ENCODE results near the gene SPIC. TPM values are rescaled to one million over a fixed set of nuclear protein-coding genes. Genes with fewer than 3 reads are reported as not detected.
A peak's percentile ranks its signal among the peaks of the same experiment; 100 is the strongest.
"Not testable (repeated sequence)": the region's sequence is repeated elsewhere in the genome, so short reads cannot be mapped to it uniquely, and the experiment has no call there.

SPIC gene
- not detected for polyA plus RNA-seq (ENCODE audit: low read depth in 6 of 6)

DNA sequence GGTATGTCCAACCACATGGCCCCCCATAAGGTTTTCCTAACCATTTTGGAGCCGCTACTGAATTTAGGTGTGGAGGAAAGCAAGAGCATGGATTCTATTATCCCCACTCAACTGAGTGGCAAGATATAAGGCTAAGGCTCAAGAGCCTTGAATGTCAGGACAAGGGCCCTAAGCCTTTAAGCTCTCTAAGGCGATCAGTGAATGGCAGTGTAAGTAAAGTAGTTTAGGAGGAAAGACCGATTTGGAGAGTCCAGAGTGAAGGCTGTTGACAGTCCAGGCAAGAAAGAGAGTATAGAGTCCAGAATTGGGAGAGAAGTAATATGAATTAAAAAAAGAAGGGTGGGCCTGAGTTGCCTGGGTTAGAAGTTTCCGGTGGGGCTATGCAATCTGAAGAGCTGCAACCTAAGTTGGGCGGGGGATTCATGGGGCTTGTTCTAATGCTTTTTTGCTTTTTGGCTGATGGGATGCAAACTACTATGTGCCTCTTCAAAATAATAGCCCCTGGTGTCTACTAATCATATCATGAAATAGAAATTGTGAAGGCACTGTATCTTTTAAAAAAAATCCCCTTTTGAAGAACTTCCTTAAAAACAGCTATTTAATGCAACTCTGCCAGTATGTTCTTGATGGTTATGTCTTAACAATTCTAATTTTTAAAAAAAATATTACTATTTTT, at the start of gene SPIC:
Gene SPIC, plus strand, starts transcription at position 626 of the 676 bp plus-strand sequence. CDS start 1,569 bp downstream, outside the sequence.
- Mint-ChIP-seq H3K4me1 (peaks cover 0 to 6% (median 0%) of the 10 kb centered on the region in 3 donors), H3K27me3 (peaks cover 2 to 5% (median 5%) of the 10 kb centered on the region in 3 donors), H3K36me3 (no peaks in the 10 kb centered on the region), H3K9me3 (no peaks in the 10 kb centered on the region), H3K27ac (peak within 1 kb of the TSS in 2 of 6 donors; percentile 13 to 24), H3K4me3 (no peak within 1 kb of the TSS)
- DNase-seq, result no peak
- ATAC-seq (ENCODE audit: low read depth in 2 of 2), result peak; percentile 20 to 30

DNA sequence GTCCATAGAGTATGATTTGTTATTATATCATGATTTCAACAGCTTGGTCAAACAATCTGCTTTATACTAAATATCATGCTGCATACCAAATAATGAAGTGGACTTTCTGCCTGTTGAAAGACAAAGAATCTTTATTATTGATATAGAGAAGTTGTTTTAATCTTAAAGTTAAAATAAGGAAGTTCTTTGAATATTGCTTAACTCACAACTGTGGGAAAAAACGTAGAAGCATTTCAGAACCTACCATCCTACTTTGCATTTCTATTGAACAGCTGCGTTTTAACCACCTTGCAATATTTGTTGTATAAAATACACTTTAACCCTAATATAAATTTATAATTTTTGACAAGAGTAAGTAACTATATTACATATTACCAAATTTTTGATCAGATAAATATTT, 44.7 kb upstream of the SPIC start:
- ATAC-seq (ENCODE audit: low read depth in 2 of 2) (no peak), DNase-seq (no peak)
- H3K27ac Mint-ChIP-seq, result no peak overlapping the region
- H3K4me1 Mint-ChIP-seq, result no peaks in the 10 kb centered on the region
- peaks cover 0 to 11% (median 5%) of the 10 kb centered on the region in 3 donors for H3K27me3 Mint-ChIP-seq
- no peaks in the 10 kb centered on the region for H3K36me3 Mint-ChIP-seq
- H3K4me3 Mint-ChIP-seq, result no peak overlapping the region
- H3K9me3 Mint-ChIP-seq, result no peaks in the 10 kb centered on the region

DNA sequence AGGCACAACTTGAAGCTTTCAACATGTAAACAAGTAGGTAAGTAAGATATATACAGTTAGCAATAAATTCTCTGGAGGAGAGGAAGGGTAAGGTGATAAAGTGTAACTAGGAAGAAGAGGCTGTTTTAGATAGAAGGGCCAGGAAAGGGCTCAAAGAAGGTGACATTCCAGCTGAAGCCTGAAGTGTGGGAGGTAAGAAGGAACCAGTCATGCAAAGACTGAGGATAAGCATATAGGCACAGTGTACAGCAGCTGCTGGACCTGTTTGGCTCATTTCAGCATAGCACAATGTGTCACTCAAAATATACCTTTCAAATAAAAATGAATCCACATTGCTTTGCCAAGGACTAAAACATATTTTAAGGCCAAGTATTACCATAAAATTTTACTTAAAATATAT, 39.0 kb upstream of the SPIC start:
- Mint-ChIP-seq H3K27ac (no peak overlapping the region), H3K4me1 (no peaks in the 10 kb centered on the region), H3K9me3 (peaks cover 0 to 2% (median 0%) of the 10 kb centered on the region in 7 donors), H3K27me3 (peaks cover 0 to 14% (median 5%) of the 10 kb centered on the region in 3 donors), H3K4me3 (no peak overlapping the region), H3K36me3 (no peaks in the 10 kb centered on the region)
- ATAC-seq (ENCODE audit: low read depth in 2 of 2), result no peak
- no peak for DNase-seq

DNA sequence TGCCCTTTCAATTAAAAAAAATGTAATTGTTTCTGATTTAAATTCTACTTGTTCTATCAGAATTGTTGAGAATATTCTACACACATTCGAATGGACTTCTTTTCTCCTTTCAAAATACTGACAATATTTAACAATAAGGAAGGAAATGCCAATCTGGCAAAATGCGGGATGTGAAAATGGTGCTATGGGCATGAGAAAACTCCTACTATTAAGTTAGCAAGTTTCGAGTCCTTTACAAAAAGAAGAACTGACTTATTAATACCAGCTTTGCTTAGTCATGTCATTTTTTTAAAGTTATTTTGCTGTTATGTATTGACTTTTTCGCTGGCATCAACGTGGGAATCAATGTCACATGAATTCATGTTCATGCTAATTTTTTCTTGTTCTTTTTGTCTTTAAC, 35.9 kb upstream of the SPIC start:
- Mint-ChIP-seq H3K36me3 (no peaks in the 10 kb centered on the region), H3K4me1 (no peaks in the 10 kb centered on the region), H3K27ac (no peak overlapping the region), H3K4me3 (no peak overlapping the region), H3K27me3 (peaks cover 5 to 10% (median 7%) of the 10 kb centered on the region in 3 donors), H3K9me3 (peaks cover 0 to 2% (median 0%) of the 10 kb centered on the region in 7 donors)
- DNase-seq, result no peak
- ATAC-seq (ENCODE audit: low read depth in 2 of 2), result no peak

DNA sequence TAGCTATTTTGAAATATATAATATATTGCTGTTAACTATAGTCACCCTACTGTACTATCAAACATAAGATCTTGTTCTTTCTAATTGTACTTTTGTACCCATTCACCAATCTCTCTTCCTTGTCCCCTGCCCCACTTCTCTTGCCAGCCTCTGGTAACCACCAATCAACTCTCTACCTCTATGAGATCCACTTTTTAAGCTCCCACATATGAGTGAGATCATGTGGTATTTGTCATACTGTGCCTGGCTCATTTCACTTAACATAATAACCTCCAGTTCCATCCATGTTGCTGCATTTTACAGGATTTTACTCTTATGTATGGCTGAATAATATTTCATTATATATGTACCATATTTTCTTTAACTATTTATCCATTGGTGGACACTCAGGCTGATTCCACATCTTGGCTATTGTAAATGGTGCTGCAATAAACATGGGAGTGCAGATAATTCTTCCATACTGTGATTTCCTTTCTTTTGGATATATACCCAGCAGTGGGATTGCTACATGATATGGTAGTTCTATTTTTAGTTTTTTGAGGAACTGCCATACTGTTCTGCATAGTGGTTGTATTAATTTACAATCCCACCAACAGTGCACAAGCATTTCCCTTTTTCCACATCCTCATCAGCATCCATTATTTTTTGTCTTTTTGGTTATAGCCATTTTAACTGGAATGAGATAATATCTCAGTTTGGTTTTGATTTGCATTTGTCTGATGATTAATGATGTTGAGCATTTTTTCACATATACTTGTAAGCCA, 33.5 kb upstream of the SPIC start:
- no peaks in the 10 kb centered on the region for H3K9me3 Mint-ChIP-seq
- no peaks in the 10 kb centered on the region for H3K4me1 Mint-ChIP-seq
- H3K4me3 Mint-ChIP-seq, result no peak overlapping the region
- peaks cover 3 to 7% (median 5%) of the 10 kb centered on the region in 3 donors for H3K27me3 Mint-ChIP-seq
- H3K36me3 Mint-ChIP-seq, result no peaks in the 10 kb centered on the region
- peak overlapping the region in 1 of 6 donors; percentile 1 for H3K27ac Mint-ChIP-seq
- DNase-seq (no peak), ATAC-seq (ENCODE audit: low read depth in 2 of 2) (no peak)

DNA sequence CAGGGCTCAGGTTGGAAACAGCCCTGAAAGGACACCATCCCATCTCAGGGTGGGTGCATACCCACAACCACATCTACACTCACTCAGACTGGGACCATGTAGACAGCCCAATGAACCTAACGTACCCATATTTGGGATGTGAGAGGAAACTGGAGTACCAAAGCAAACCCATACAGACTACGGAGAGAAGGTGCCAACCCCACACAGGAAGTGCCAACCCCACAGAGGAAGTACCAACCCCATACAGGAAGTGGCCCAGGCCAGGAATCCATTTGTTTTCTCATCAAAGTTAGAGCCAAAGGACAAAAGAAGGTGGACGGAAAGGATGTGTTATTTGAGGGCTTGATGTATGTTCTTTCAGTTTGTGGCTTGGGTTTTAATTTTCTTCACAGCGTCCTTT, 19.5 kb upstream of the SPIC start:
- ATAC-seq (ENCODE audit: low read depth in 2 of 2), result peak in 1 of 2 donors; percentile 30
- Mint-ChIP-seq H3K4me1 (peaks cover 4 to 9% (median 7%) of the 10 kb centered on the region in 3 donors), H3K36me3 (peaks cover 0 to 13% of the 10 kb centered on the region in 2 donors), H3K27ac (peak overlapping the region in 1 of 6 donors; percentile 78), H3K4me3 (peak overlapping the region in 2 of 8 donors; percentile 4 to 16), H3K9me3 (peaks cover 0 to 10% (median 7%) of the 10 kb centered on the region in 7 donors), H3K27me3 (no peaks in the 10 kb centered on the region)
- DNase-seq, result no peak

DNA sequence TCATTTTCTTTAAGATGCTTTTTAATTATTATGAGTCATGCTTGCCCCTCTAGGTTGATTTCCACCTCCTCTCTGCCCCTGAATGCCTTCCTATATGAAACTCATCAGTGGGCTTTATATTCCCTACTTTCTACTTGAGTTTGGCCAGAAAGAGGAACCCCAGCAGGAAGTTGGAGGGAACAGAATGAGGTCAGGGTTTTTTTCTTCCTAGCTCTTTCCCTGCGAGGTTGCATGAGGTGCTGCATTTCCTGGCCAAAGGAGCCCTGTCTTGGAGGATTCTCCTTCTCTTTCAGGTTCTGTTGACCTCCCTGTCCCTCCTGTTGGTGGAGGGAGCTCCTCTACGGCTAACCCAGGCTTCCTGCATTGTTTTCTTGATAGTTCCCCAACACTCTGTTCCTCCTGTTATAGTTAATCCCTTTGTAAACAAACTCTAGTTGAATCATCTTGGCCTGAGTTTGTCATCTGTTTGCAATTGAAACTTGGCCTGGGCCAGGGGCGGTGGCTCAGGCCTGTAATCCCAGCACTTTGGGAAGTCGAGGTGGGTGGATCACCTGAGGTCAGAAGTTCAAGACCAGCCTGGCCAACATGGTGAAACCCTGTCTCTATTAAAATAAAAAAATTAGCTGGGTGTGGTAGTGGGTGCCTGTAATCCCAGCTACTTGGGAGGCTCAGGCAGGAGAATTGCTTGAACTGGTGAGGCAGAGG, 15.3 kb upstream of the SPIC start:
- Mint-ChIP-seq H3K36me3 (peaks cover 0 to 13% of the 10 kb centered on the region in 2 donors), H3K27ac (no peak overlapping the region), H3K9me3 (peaks cover 0 to 10% (median 8%) of the 10 kb centered on the region in 7 donors), H3K27me3 (peaks cover 1 to 6% (median 3%) of the 10 kb centered on the region in 3 donors), H3K4me1 (peaks cover 4 to 9% (median 7%) of the 10 kb centered on the region in 3 donors), H3K4me3 (no peak overlapping the region)
- DNase-seq, result no peak
- ATAC-seq (ENCODE audit: low read depth in 2 of 2), result no peak

DNA sequence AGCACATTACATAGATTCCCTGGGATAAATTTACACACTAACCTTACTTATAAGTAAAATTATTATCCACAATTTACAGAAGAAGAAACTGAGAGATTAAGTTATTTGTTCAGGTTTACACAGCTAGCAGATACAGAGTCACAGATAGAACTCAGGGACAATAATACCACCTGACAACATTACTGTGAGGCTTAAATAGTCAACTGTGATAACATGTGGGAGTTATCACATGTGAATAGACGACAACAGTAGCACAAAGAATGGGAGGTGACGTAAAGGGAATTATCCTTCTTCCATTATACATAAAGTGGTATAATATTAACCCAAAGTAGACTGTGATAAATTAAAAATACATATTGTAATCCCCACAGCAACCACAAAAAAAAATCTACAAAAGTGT, 6.2 kb upstream of the SPIC start:
- Mint-ChIP-seq H3K9me3 (peaks cover 0 to 4% (median 0%) of the 10 kb centered on the region in 7 donors), H3K27ac (no peak overlapping the region), H3K27me3 (peaks cover 5 to 15% (median 10%) of the 10 kb centered on the region in 3 donors), H3K4me1 (no peaks in the 10 kb centered on the region), H3K36me3 (no peaks in the 10 kb centered on the region), H3K4me3 (no peak overlapping the region)
- DNase-seq (no peak), ATAC-seq (ENCODE audit: low read depth in 2 of 2) (no peak)

DNA sequence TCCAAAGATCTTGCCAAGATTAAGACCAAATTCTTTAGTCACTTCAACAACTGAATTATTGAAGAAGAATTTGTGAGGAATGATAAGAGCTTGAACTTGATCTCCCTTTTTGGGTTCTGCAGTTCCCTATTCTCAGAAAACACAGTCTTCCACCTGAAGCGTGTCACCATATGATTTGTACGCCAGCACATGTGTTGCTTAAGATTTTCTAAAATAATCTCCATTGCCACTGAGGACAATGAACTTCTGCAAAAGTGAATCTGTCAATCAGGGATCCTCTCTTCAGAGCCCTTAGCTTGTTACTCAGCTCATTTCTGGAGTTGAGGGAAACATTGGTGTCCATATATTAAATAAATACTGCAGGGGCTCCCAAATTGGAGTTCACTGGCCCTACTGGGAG, 4.2 kb upstream of the SPIC start:
- Mint-ChIP-seq H3K27ac (no peak overlapping the region), H3K4me3 (no peak overlapping the region), H3K27me3 (peaks cover 5 to 7% (median 5%) of the 10 kb centered on the region in 3 donors), H3K36me3 (no peaks in the 10 kb centered on the region), H3K4me1 (peaks cover 0 to 6% (median 0%) of the 10 kb centered on the region in 3 donors), H3K9me3 (no peaks in the 10 kb centered on the region)
- DNase-seq, result no peak
- ATAC-seq (ENCODE audit: low read depth in 2 of 2), result no peak

DNA sequence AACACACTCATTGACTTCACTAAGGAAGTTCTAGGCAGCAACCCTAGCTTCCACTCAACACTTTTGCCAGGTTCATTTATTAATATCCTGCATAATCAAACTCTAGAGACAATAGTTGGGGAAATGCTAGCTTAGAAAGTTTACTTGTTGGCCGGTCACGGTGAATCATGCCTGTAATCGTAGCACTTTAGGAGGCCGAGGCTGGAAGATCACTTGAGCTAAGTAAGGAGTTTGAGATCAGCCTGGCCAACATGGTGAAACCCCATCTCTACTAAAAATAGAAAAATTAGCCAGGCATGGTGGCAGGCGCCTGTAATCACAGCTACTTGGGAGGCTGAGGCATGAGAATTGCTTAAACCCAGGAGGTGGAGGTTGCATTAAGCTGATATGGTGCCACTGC, 3.3 kb upstream of the SPIC start:
- not testable (repeated sequence) for H3K27ac Mint-ChIP-seq; H3K9me3 Mint-ChIP-seq; DNase-seq; H3K36me3 Mint-ChIP-seq; H3K4me1 Mint-ChIP-seq; H3K27me3 Mint-ChIP-seq; ATAC-seq (ENCODE audit: low read depth in 2 of 2); H3K4me3 Mint-ChIP-seq

DNA sequence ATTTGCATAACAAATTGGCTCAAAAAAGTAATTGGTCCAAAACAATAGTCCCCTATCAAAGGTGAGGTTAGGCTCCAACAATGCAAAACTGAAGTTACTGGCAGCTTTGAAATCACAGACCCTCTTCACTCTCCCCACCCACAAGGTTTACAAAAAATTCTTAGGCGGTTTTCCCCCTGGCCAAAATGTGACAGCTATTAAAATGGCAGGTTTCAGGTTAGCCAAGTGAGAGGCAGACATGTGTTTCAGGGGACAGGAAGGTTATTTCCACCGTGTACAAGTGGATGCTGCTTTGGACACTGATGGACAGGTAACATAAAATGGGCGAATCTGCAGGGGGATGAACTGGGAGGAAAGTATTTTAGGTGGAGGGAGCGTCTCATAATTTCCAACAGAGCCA, 888 bp upstream of the SPIC start:
- H3K9me3 Mint-ChIP-seq, result no peaks in the 10 kb centered on the region
- H3K4me1 Mint-ChIP-seq, result peaks cover 0 to 6% (median 0%) of the 10 kb centered on the region in 3 donors
- H3K4me3 Mint-ChIP-seq, result no peak overlapping the region
- H3K27ac Mint-ChIP-seq, result no peak overlapping the region
- ATAC-seq (ENCODE audit: low read depth in 2 of 2), result no peak
- no peak for DNase-seq
- peaks cover 5 to 9% (median 7%) of the 10 kb centered on the region in 3 donors for H3K27me3 Mint-ChIP-seq
- no peaks in the 10 kb centered on the region for H3K36me3 Mint-ChIP-seq

DNA sequence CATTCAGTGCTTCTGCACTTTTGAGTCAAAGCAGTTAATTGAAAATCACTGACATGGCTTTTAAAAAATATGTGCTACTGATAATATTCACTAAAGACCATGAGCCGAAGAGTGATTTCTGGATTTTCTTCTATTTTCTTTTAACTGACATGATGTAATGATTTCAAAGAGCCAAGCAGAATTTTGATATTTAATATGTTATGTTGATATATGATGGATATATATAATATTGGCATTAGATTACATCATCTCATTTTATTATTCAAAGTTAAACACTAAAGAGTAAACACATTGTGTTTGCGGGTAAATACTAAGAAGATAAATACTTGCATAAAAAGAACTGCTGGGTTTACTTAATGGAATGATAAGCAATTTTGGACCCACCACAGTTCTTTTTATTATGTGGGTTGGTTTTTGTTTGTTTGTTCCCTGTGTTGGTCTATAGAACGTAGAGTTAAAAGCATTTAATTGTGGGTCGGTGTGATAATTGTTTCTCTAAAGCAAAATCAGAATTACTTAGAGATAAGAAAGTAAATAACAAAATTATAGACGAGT, 692 bp downstream of the SPIC start:
- Mint-ChIP-seq H3K27ac (no peak overlapping the region), H3K4me1 (peaks cover 0 to 6% (median 0%) of the 10 kb centered on the region in 3 donors), H3K4me3 (no peak overlapping the region), H3K27me3 (peaks cover 0 to 5% (median 4%) of the 10 kb centered on the region in 3 donors), H3K9me3 (no peaks in the 10 kb centered on the region), H3K36me3 (no peaks in the 10 kb centered on the region)
- no peak for ATAC-seq (ENCODE audit: low read depth in 2 of 2)
- DNase-seq, result no peak

DNA sequence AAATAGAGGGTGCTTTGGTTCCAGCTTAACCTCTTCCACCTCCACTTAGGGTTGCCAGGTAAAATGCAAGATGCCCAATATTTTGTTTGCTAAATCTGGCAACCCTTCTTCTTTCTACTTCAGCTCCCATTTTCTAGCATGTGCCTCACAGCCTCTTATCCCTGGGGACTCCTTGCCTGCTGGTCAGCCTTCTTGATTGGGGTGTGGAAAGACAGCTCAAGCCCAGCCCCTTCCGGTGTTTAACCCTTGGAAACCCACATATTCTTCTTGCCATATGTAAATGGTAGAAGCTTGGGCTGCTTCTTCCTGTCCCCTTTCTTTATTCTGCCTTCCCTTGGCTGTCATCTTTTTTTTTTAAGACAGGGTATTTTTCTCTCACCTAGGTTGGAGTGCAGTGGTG, 5.7 kb downstream of the SPIC start:
- H3K4me3 Mint-ChIP-seq, result no peak overlapping the region
- no peaks in the 10 kb centered on the region for H3K36me3 Mint-ChIP-seq
- ATAC-seq (ENCODE audit: low read depth in 2 of 2), result no peak
- DNase-seq, result no peak
- no peaks in the 10 kb centered on the region for H3K4me1 Mint-ChIP-seq
- H3K9me3 Mint-ChIP-seq, result no peaks in the 10 kb centered on the region
- no peak overlapping the region for H3K27ac Mint-ChIP-seq
- H3K27me3 Mint-ChIP-seq, result peaks cover 4 to 8% (median 6%) of the 10 kb centered on the region in 3 donors
